ENCODE measurements around the gene FIGN.

The FIGN gene

DNA sequence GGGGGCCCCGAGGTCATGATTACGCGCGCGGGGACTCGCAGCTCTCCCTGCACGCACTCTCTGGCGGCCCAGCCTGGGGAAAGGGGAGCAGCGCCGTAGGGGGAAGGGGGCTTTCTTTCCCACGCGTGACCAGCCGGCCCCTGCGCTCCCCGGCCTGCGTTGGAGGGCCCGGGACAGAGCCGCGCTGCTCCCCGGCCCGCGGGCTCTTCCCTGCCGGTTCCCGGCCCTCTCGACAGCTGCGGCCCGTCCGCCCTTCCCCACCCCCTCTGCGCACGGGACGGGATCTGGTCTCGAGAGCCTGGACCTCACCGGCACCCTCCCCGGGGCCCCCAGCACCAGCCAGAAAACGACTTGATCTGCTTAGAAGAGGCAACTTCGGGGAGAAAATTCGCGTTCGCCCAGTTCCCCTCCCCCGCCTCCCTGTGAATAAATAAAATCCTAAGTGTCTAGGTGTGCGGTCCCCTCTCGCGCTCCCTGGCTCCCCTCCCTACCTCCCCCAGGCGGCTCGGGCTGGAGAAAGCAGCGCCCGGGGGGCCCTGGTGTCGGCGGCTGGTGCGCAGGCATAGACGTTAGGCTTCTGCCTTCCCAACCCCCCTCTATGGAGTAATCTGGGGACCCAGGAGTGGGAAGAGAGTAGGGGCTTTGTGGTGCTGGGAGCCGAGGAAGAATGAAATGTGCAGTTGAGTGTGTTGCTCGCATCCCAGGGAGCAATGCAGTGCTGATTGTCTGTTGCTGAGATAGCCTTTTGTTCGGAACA is 803 bp upstream of the FIGN start:
- DNase-seq = no peak

DNA sequence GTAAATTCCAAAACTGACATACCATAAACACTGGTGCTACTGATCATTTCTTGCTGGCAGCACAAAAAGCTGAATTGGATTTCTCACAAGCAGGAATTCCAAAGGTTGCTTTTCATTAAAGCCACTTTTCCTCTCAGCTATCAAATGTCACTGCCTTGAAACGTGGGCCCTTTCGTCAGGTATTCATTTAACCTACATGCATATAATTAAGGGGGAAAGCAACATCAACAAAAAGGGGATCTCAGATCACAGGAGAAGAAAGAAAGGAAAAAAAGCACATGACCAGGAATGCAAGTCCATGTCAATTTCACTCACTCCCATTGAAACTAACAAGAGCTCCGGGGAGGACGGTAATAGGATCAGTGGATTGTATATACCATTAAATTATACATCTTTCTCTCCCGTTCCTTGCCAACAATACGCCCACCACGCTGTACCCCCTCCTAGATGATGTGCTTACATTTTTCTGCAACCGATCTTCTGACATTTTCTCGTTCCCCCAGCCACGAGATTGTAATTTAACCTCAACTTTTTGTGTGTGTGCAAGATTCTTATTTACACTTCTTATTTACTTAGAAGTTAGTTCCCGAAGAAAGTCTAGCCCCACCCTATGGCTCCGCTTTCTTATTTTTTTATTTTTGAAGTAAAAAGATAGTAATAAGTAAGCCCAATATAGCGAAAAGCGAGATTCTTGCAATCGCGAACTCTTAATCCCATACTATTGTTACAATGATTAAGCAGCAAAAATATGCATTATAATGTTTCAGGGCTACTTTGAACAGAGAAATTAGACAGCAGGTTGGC is 725 bp downstream of the FIGN start:
- no peak for DNase-seq

- DNase-seq = no peak
These were observed 1.4 kb downstream of the FIGN start for GRCh38 chr2:163734401-163734800.

GRCh38 chr2:163733956-163734355 is 1.9 kb downstream of the FIGN start:
- no peak for DNase-seq

GRCh38 chr2:163733301-163733938 is 2.4 kb downstream of the FIGN start:
- no peak for DNase-seq

GRCh38 chr2:163732727-163733126 is 3.1 kb downstream of the FIGN start:
- DNase-seq = no peak

GRCh38 chr2:163731735-163732134 is 4.1 kb downstream of the FIGN start:
- DNase-seq = no peak

DNA sequence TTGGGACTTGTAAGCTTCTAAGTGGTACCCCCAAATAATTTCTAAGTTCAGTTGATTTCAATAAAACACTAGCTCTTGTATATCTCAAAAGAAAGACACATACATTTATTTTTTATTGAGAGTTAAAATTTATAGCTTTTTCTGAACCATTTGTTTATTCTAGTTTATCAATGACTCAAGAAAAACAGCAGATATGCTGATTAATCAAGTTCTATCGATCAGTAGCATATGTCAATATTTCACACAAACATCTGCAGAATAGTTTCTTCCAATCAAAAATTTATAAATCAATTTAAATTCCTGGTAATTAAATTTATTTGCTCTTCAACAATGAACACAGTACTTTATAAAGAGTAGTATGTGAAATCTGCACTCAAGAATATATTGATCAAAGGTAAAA is 5.3 kb downstream of the FIGN start:
- DNase-seq = no peak

DNA sequence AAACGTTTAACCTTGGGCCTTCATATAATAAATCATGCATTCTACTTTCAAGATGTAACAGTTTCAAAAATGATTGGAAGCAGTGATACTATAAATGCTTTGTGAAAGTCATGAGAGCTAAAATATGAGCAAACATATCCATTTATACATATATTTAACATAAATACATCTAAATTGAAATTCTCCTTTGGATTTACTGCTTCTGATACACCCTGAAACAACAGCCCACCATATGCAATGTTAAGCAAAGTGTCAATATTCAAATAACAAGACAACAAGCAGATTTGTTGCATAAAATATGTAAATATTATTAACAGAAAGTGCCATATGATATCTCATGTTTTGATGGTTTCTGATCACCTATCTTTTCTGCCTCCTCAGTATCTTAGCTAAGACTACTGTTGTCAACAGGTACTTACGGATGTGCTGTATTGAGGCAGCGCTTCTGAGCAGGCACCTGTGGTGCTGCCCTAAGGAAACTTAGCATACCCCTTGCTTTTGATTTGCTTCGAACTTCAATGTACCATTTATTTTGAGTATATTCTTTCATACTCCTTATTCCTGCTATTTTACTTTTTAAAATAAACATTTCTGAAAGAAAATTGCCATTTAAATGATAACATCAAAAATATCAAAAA is 6.1 kb downstream of the FIGN start:
- DNase-seq = no peak

DNA sequence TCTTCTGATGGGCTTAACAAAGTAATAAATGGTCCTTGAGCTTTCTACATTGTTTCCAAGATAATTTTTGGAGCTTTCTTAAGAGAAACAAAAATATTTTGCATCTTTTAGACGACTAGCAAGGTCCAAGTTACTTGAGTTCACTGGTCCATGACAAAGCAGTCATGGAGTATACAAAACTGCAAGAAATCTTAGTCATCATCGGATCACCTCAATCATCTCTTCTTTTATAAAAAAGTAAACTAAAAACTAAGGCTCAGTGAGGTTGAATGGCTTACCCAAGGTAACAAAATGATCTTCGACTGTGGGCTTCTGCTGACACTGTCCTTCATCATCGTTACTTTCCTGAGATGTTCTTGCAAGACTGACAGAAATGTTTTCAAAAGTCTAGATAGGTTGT is 11.9 kb downstream of the FIGN start:
- DNase-seq = no peak

DNA sequence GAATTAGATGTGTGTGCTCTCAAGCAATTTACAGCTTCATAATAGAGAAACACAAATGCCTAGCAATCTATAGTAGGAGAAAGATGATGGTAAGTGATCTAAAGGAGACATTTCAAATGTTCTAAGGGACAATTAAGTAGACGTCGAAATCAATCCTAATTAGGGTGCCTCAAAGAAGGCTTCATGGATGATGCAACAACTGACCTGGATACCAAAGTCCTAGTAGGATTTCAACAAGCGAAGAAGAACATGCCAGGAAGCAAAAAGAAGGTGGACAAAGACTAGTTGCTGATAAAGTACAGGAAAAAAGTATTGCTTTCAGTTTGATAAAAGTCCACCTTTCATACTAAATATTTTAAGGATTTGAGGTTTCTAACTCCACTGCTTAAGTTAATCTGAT is 12.5 kb downstream of the FIGN start:
- DNase-seq = no peak

- DNase-seq = no peak
These were observed 16.5 kb downstream of the FIGN start for GRCh38 chr2:163719331-163719730.

GRCh38 chr2:163717993-163718680 is 17.7 kb downstream of the FIGN start:
- no peak for DNase-seq

DNA sequence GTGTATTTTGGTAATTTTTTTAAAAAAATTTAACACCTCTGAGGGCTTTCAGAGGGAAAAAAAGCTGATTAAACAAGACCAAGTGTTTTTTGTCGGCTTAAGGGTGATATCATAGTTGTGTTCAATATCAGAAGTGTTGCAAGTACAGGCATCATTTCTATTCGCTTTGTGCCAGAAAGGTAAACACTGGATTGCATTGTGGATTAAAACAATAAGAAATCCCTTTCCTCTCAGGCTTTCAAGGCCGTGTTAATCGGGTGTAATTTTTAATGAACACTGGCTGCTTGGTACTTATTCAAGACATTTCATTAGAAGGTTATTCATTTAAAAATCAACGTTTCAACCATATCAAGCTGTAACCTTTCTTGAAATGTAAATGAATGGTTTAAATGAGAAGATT is 18.3 kb downstream of the FIGN start:
- no peak for DNase-seq

- no peak for DNase-seq
These were observed 19.7 kb downstream of the FIGN start for GRCh38 chr2:163716101-163716500.

DNA sequence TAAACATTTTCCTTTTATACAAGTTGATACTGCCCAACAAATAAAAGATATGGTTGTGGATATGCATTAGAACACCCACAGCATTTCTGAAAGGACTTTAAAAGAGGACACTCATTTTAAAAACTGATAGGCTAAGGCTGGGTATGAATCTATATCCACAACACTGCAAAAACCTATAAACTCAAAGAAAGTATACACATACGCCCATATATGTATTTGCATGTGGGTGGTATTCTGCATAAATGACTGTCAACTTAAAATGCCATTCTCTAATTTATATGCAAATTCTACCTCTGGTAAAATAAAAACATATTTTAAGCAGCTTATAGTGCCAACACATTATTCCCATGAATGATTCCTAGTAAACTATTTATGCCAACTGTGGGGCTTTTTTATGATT is 20.1 kb downstream of the FIGN start:
- no peak for DNase-seq

- DNase-seq = no peak
These were observed 20.6 kb downstream of the FIGN start for GRCh38 chr2:163715199-163715598.

DNA sequence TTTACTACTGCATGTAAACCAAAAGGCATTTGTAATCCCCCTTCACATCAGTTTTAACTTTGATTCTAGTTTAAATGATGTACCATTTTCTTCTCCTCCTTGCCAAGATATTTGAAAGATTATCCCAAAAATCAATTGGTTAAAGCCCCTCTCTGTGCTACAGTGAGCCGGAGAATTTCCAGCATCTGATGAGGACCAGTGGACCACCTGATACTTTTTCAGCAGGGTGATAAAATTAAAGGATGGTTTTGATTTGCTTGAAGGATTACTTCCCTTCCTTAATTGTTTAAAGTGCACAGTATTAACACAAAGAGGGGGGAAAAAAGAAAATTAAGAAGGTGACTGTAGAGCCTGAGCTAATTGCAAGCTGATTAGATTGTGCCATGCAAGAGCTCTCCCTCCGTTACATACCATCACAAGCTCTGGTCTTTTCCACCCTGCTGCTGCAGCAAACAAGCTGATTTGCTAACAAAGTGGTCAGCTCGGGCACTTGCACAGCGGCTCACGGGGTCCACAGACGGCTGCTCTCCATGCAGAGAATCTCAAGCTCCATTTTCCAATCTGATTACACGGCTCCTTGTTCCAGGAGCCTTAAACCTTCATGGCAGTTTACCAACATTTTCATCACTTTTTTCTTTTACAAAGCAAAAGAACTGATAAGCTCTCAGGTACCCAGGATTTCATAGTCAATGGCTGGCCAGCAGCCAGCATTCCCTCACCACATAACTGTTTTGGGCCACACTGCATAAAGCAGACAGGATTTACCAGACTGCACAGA is 22.1 kb downstream of the FIGN start:
- DNase-seq = no peak

- DNase-seq = no peak
These were observed 24.1 kb downstream of the FIGN start for GRCh38 chr2:163711699-163712098.

DNA sequence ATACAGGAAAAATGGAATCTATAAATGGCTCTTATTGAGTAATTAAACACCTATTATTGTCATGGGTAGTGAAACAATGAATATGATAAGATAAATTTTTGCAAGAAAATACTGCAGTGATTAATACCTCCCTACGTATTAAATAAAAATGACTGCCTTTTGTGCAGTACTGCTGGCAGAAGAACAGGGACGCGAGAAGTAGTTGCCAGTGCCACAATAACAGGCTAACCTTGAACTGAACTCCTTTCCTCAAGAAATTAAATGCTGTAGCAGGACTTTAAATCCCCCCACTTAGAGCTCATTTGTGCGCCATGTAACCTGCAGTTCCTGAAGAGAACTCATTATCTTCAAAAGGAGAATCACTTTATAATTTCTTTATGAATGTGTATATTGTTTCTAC is 24.6 kb downstream of the FIGN start:
- no peak for DNase-seq

GRCh38 chr2:163709270-163709669 is 26.5 kb downstream of the FIGN start:
- no peak for DNase-seq

- no peak for DNase-seq
These were observed 27.5 kb downstream of the FIGN start for GRCh38 chr2:163708265-163708664.

Data from bone marrow (tissue), 2 donors.